SIG-M5 treated with dmso at 0.1 percent for 504 hours (cell line): ENCODE data around the gene SRGAP3.

Experiments
- DNase-seq: peaks from one replicate; lab custom pipeline; 2025; ENCODE audit not compliant: unreplicated experiment; lab: John Stamatoyannopoulos, UW

SRGAP3 gene

GRCh38 chr3:8945890-8946600, 303.4 kb downstream of the SRGAP3 start:
- DNase-seq, result no peak

- DNase-seq, result no peak
Measured at GRCh38 chr3:8942746-8943488, 306.5 kb downstream of the SRGAP3 start.

GRCh38 chr3:8942115-8942514, 307.3 kb downstream of the SRGAP3 start:
- DNase-seq, result no peak

- DNase-seq, result peak; percentile 45
Measured at GRCh38 chr3:8938021-8938420, 311.4 kb downstream of the SRGAP3 start.

- DNase-seq, result no peak
Measured at GRCh38 chr3:8937064-8938020, 312.1 kb downstream of the SRGAP3 start.

- no peak for DNase-seq
Measured at GRCh38 chr3:8932507-8932906, 316.9 kb downstream of the SRGAP3 start.

GRCh38 chr3:8931342-8931741, 318.1 kb downstream of the SRGAP3 start:
- DNase-seq, result no peak
